Measurements from ENCODE around the gene SART3.

Gene SART3

DNA sequence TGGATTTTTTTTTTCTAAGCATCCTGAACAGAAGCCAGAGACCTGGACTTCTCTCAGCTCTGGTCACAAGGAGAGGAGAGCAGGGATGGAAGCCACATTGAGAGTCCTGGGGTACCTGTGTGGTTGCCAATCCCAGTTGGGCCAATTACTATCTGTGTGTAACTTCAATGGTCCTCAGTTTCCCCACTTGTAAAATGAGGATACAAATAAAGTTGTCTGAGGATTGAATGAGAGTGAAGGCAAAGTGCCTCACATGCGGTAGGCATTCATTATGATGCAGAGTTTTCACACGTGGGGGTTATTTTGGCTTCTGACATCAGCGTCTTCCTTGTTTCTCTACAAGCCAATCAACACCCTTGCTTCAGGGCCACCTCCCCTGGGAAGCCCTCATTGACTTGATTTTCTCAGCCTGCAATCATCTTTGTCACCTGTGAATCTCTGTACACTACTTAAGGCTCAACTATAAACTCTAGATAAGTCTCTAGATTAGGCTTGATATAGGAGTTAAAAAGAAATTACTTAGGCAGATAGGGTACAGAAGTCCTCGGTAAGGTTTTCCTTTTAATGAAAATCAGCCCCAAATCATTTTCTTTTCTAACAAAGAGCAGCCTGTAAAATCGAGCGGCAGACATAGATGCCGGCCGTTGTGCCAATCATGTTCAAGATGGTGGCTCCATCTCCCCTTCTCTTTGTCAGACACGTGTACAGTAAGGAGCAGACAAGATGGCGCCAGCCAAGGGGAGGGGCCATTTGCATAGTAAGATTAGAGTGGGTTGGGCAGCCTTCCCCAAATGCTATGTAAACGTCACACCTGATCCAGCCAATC lies 83.7 kb downstream of the SART3 start:
- H3K27ac Mint-ChIP-seq, result no peak overlapping the region
- no peaks in the 10 kb centered on the region for H3K36me3 Mint-ChIP-seq (ENCODE audit: low read depth)
- no peaks in the 10 kb centered on the region for H3K4me1 Mint-ChIP-seq
- peaks cover 27% of the 10 kb centered on the region for H3K27me3 Mint-ChIP-seq (ENCODE audit: low read depth)
- H3K9me3 Mint-ChIP-seq, result no peaks in the 10 kb centered on the region
- TF ChIP-seq, protein P1, sequence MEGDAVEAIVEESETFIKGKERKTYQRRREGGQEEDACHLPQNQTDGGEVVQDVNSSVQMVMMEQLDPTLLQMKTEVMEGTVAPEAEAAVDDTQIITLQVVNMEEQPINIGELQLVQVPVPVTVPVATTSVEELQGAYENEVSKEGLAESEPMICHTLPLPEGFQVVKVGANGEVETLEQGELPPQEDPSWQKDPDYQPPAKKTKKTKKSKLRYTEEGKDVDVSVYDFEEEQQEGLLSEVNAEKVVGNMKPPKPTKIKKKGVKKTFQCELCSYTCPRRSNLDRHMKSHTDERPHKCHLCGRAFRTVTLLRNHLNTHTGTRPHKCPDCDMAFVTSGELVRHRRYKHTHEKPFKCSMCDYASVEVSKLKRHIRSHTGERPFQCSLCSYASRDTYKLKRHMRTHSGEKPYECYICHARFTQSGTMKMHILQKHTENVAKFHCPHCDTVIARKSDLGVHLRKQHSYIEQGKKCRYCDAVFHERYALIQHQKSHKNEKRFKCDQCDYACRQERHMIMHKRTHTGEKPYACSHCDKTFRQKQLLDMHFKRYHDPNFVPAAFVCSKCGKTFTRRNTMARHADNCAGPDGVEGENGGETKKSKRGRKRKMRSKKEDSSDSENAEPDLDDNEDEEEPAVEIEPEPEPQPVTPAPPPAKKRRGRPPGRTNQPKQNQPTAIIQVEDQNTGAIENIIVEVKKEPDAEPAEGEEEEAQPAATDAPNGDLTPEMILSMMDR (IDR thresholded peaks at IDR 0.05; ENCODE audit: unreplicated experiment in 3 of 3), result no peak
- no peak overlapping the region for H3K4me3 Mint-ChIP-seq

DNA sequence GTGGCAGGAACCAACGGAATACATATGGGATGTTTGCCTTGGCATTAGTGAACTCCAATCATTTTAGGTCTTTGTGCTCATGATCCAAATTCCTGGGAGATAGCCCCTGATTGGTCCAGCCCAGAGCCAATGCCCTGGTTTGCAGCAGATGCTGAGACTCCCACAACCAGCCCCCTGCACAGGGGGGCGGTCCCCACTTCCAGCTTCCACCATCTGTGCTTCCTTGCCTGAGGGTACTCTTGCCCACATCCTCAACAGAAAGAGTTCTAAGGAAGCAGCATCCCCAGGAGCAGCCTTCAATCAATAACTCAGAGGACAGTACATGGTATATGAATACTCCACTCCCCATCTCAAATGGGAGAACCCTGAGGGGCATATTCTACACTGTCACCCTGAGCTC lies 85.6 kb downstream of the SART3 start:
- no peak overlapping the region for H3K4me3 Mint-ChIP-seq
- H3K9me3 Mint-ChIP-seq, result no peaks in the 10 kb centered on the region
- no peaks in the 10 kb centered on the region for H3K36me3 Mint-ChIP-seq (ENCODE audit: low read depth)
- TF ChIP-seq, protein P1 (IDR thresholded peaks at IDR 0.05; ENCODE audit: unreplicated experiment in 3 of 3), result no peak
- H3K4me1 Mint-ChIP-seq, result no peaks in the 10 kb centered on the region
- H3K27me3 Mint-ChIP-seq (ENCODE audit: low read depth), result peaks cover 33% of the 10 kb centered on the region
- no peak overlapping the region for H3K27ac Mint-ChIP-seq

DNA sequence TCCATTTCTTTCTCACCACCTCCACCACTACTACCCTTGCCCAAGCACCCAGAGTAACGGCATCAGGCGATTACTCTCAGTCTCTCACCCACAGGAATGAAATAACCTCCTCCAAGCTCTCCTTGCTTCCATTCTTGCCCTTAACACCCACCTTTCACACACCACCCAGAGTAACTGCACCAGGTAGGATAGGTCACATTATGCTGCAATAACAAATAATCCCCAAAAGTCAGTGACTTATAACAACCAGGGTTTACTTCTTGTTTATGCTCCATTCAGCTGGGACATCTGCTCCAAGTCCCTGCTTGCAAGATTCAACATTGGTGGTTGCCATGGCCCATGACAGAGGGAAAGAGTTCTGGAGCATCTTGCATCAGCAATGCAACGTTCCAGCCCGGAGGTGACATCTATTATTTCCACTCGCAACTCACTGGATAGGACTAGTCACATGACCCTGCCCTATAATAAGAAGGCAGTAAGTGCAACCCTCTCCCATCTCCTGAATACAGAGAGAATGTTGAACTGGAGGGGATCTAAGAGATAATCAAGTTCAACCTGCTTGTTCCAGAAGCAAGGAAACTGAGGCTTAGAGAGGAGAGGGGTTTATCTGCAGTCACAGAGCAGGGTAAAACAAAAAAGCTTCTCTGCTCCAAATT lies 87.4 kb downstream of the SART3 start:
- no peaks in the 10 kb centered on the region for H3K36me3 Mint-ChIP-seq (ENCODE audit: low read depth)
- H3K4me3 Mint-ChIP-seq, result no peak overlapping the region
- H3K9me3 Mint-ChIP-seq, result no peaks in the 10 kb centered on the region
- H3K27me3 Mint-ChIP-seq (ENCODE audit: low read depth), result peaks cover 33% of the 10 kb centered on the region
- TF ChIP-seq, protein P1 (IDR thresholded peaks at IDR 0.05; ENCODE audit: unreplicated experiment in 3 of 3), result no peak
- no peak overlapping the region for H3K27ac Mint-ChIP-seq
- H3K4me1 Mint-ChIP-seq, result no peaks in the 10 kb centered on the region
